ENCODE data around the gene DPP4. TPM values are rescaled to one million over a fixed set of nuclear protein-coding genes. Genes with fewer than 3 reads are reported as not detected.
"Not testable (repeated sequence)": the region's sequence is repeated elsewhere in the genome, so short reads cannot be mapped to it uniquely, and the experiment has no call there.

DPP4 gene
- total and polyA plus RNA-seq, 2 experiments from 2014 or later, result 0.09 TPM; not detected in 1

GRCh38 chr2:161981679-161982250, 92.2 kb downstream of the DPP4 start:
- H3K27me3 ChIP-seq, result no peaks in the 10 kb centered on the region
- no peaks in the 10 kb centered on the region for H3K9me3 ChIP-seq (ENCODE audit: low read depth)
- DNase-seq (ENCODE audit: low read depth in 1 of 2, low spot score in 1 of 2), result no peak
- H3K4me3 ChIP-seq, result no peak overlapping the region
- TF ChIP-seq, protein P1, sequence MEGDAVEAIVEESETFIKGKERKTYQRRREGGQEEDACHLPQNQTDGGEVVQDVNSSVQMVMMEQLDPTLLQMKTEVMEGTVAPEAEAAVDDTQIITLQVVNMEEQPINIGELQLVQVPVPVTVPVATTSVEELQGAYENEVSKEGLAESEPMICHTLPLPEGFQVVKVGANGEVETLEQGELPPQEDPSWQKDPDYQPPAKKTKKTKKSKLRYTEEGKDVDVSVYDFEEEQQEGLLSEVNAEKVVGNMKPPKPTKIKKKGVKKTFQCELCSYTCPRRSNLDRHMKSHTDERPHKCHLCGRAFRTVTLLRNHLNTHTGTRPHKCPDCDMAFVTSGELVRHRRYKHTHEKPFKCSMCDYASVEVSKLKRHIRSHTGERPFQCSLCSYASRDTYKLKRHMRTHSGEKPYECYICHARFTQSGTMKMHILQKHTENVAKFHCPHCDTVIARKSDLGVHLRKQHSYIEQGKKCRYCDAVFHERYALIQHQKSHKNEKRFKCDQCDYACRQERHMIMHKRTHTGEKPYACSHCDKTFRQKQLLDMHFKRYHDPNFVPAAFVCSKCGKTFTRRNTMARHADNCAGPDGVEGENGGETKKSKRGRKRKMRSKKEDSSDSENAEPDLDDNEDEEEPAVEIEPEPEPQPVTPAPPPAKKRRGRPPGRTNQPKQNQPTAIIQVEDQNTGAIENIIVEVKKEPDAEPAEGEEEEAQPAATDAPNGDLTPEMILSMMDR (IDR thresholded peaks at IDR 0.05; ENCODE audit: low read depth, low read length), result no peak
- no peak overlapping the region for H3K27ac ChIP-seq
- no peaks in the 10 kb centered on the region for H3K36me3 ChIP-seq
- H3K4me1 ChIP-seq (ENCODE audit: low read depth), result no peaks in the 10 kb centered on the region

DNA sequence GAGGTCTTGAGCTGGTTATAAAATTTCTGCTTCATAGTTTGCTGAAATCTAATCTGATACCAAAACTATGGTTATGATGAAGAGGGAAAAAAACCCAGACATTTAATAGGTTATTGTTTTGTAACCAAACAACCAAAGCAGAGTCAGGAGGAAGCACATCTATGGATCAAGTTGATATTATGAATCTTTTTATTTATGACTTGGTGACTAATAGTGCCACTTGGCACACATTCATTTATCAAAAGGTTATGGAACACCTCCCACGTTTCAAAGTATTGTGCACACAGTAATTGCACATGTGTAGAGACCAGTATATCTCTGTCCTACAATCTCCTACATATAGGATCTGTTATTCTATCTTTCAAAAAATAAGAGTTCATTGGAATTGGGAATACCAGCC, 93.0 kb downstream of the DPP4 start:
- Histone ChIP-seq H3K9me3 (ENCODE audit: low read depth) (no peaks in the 10 kb centered on the region), H3K27ac (no peak overlapping the region), H3K27me3 (no peaks in the 10 kb centered on the region), H3K36me3 (no peaks in the 10 kb centered on the region), H3K4me3 (no peak overlapping the region), H3K4me1 (ENCODE audit: low read depth) (no peaks in the 10 kb centered on the region)
- no peak for DNase-seq (ENCODE audit: low read depth in 1 of 2, low spot score in 1 of 2)
- TF ChIP-seq, protein P1 (IDR thresholded peaks at IDR 0.05; ENCODE audit: low read depth, low read length), result no peak

- Histone ChIP-seq H3K4me1 (ENCODE audit: low read depth) (no peaks in the 10 kb centered on the region), H3K4me3 (no peak overlapping the region), H3K27ac (no peak overlapping the region), H3K9me3 (ENCODE audit: low read depth) (no peaks in the 10 kb centered on the region), H3K36me3 (no peaks in the 10 kb centered on the region), H3K27me3 (no peaks in the 10 kb centered on the region)
- TF ChIP-seq, protein P1 (IDR thresholded peaks at IDR 0.05; ENCODE audit: low read depth, low read length), result no peak
- DNase-seq (ENCODE audit: low read depth in 1 of 2, low spot score in 1 of 2), result no peak
Measured at GRCh38 chr2:161979490-161979889, 94.5 kb downstream of the DPP4 start.

DNA sequence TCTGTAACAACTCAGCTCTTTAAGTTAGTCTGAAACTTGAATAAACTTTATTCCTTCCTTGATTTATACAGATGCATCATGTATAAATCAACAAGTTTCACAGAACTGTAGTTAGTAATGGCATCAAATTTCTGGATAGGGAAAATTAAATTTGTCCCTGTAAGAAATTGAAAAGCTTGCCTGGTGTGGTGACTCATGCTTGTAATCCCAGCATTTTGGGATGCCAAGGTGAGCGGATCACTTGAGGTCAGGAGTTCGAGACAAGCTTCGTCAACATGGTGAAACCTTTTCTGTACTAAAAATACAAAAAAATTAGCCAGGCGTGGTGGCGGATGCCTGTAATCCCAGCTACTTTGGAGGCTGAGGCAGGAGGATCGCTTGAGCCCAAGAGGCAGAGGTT, 96.1 kb downstream of the DPP4 start:
- DNase-seq (ENCODE audit: low read depth in 1 of 2, low spot score in 1 of 2); H3K27me3 ChIP-seq; H3K9me3 ChIP-seq (ENCODE audit: low read depth); H3K4me1 ChIP-seq (ENCODE audit: low read depth); H3K36me3 ChIP-seq; H3K4me3 ChIP-seq; H3K27ac ChIP-seq: not testable (repeated sequence)

DNA sequence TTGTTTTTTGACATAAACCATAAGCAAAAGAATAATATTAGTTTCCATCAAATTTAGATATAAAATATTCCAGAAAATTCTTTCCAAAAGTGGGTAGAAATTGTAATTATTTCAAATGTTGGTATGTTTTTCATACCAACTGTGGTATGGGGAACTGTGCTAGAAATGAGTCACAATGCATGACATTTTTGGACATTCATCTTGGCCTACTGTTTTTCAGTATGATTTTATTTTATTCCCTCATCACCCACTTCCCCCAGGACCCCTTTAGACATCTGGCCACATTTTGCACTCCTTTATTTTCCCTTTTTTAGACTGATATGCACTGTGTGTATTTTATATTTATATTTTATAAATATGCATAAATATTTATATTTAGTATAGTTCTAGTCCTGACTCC, 97.1 kb downstream of the DPP4 start:
- no peak for DNase-seq (ENCODE audit: low read depth in 1 of 2, low spot score in 1 of 2)
- Histone ChIP-seq H3K36me3 (no peaks in the 10 kb centered on the region), H3K4me3 (no peak overlapping the region), H3K4me1 (ENCODE audit: low read depth) (no peaks in the 10 kb centered on the region), H3K27me3 (no peaks in the 10 kb centered on the region), H3K27ac (no peak overlapping the region), H3K9me3 (ENCODE audit: low read depth) (no peaks in the 10 kb centered on the region)
- TF ChIP-seq, protein P1 (IDR thresholded peaks at IDR 0.05; ENCODE audit: low read depth, low read length), result no peak

DNA sequence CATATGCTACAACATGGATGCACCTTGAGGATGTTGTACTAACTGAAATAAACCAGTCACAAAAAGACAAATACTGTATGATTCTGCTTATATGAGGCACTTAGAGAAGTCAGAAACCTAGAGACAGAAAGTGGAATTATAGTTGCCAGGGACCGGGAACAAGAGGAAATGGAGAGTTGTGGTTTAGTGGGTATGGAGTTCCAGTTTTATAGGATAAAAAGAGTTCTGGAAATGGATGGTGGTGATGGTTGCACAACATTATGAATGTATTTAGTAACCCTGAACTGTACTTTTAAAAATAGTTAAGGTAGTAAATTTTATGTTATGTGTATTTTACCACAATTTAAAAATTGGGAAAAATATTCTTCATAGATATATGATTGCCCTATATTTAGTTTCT, 97.7 kb downstream of the DPP4 start:
- Histone ChIP-seq H3K36me3 (no peaks in the 10 kb centered on the region), H3K27ac (no peak overlapping the region)
- TF ChIP-seq, protein P1 (IDR thresholded peaks at IDR 0.05; ENCODE audit: low read depth, low read length), result no peak

More for the DNA sequence above, 97.7 kb downstream of the DPP4 start:
- Histone ChIP-seq H3K4me1 (ENCODE audit: low read depth) (no peaks in the 10 kb centered on the region), H3K27me3 (no peaks in the 10 kb centered on the region), H3K9me3 (ENCODE audit: low read depth) (no peaks in the 10 kb centered on the region), H3K4me3 (no peak overlapping the region)
- DNase-seq (ENCODE audit: low read depth in 1 of 2, low spot score in 1 of 2), result peak in 1 of 2 donors; percentile 23
